K562 (cell line): ENCODE data around the gene MYO18A. TPM values are rescaled to one million over a fixed set of nuclear protein-coding genes. Genes with fewer than 3 reads are reported as not detected.

ENCODE experiments used
- ATAC-seq: fragments of 200-7000 bp; cut with Tn5 transposase; 3 replicates; pipeline ENCODE4 v1.9.1; 2020; ENCODE audit warnings: moderate library complexity
- BruUV-seq: library from RNA; stranded (reverse); fragments of 400-500 nt; replicated peaks from 2 replicates; lab custom pipeline; 2021; lab: Mats Ljungman, UMichigan
- CTCF ChIA-PET: fragments of 300-600 bp; formaldehyde crosslinking; extraction: SDS; loops from one replicate; lab custom pipeline; 2021; ENCODE audit warnings: low intra/inter-chr PET ratio; lab: Yijun Ruan, JAX
- POLR2A ChIA-PET: fragments of 300-600, 350-650 bp; sonication (Branson Sonifier 250); formaldehyde crosslinking; extraction: SDS; loops from one replicate; lab custom pipeline; 2021; ENCODE audit warnings: antibody characterized with exemption, inconsistent platforms; lab: Yijun Ruan, JAX
- DNase-seq, 4 experiments: peaks; one replicate each; pipeline versions ENCODE4 v3.0.0 to v3.0.0-alpha.2; 2011 to 2018; ENCODE audit warnings: low spot score in 3 of 4, mixed read lengths in 3 of 4; ENCODE audit errors: extremely low read depth in 1 of 4
- FAIRE-seq: peaks from 2 replicates; lab custom pipeline; 2011; peaks lifted over from hg19 to GRCh38; lab: Jason Lieb, UNC
- H2AFZ ChIP-seq: 2 replicates; pipeline ENCODE4 v1.6.0; 2011; ENCODE audit warnings: low read depth, low read length, control low read depth, inconsistent platforms
- H3K27ac ChIP-seq: fragments of 200-600 bp; 3 replicates; pipeline ENCODE4 v1.8.0; 2011; ENCODE audit warnings: low read depth, mild to moderate bottlenecking, control low read depth, inconsistent platforms, low read length, moderate library complexity, mixed read lengths; ENCODE audit errors: extremely low read depth
- H3K27me3 ChIP-seq, 2 experiments: fragments of 300-600 bp in 1 of 2; 2 replicates in 1 of 2; 3 replicates in 1 of 2; pipeline versions ENCODE4 v1.6.0 to v1.8.0; 2011; ENCODE audit warnings: inconsistent platforms in 2 of 2, low read length in 2 of 2, mild to moderate bottlenecking in 1 of 2, mixed read lengths in 1 of 2, moderate library complexity in 1 of 2; ENCODE audit not compliant: control insufficient read depth in 2 of 2, insufficient read depth in 2 of 2
- H3K36me3 ChIP-seq: fragments of 300-600 bp; 3 replicates; pipeline ENCODE4 v1.8.0; 2011; ENCODE audit warnings: mild to moderate bottlenecking, low read length, inconsistent platforms; ENCODE audit not compliant: control insufficient read depth, insufficient read depth
- H3K4me1 ChIP-seq, 2 experiments: fragments of 200-600 bp in 1 of 2; replicated peaks in 1 of 2; 2 replicates in 1 of 2; 3 replicates in 1 of 2; pipeline versions ENCODE4 v1.5.1 to v1.8.0; 2011; ENCODE audit warnings: inconsistent platforms in 2 of 2, low read length in 2 of 2, mild to moderate bottlenecking in 1 of 2, mixed read lengths in 1 of 2, moderate library complexity in 1 of 2; ENCODE audit not compliant: control insufficient read depth in 2 of 2, insufficient read depth in 2 of 2
- H3K4me2 ChIP-seq: 2 replicates; pipeline ENCODE4 v1.6.1; 2011; ENCODE audit warnings: low read length, control low read depth, inconsistent platforms, mixed read lengths; ENCODE audit not compliant: insufficient read depth
- H3K4me3 ChIP-seq: fragments of 200-600 bp; sonication (generic), shearing (Covaris generic); 2 replicates; pipeline ENCODE4 v1.5.1; 2016; ENCODE audit warnings: control low read depth, inconsistent platforms
- H3K79me2 ChIP-seq: fragments of 200-600 bp; 3 replicates; pipeline ENCODE4 v1.8.0; 2011; ENCODE audit warnings: low read length, inconsistent platforms; ENCODE audit not compliant: control insufficient read depth, insufficient read depth
- H3K9ac ChIP-seq, 2 experiments: 2 replicates each; pipeline versions ENCODE4 v1.6.0 to v1.6.1; 2011; ENCODE audit warnings: low read depth in 2 of 2, low read length in 2 of 2, control low read depth in 1 of 2, inconsistent platforms in 1 of 2, mild to moderate bottlenecking in 1 of 2, mixed read lengths in 1 of 2; ENCODE audit not compliant: insufficient read depth in 1 of 2
- H3K9me1 ChIP-seq: one replicate; pipeline ENCODE4 v1.6.0; 2011; ENCODE audit warnings: inconsistent platforms, mild to moderate bottlenecking, low read length, moderate library complexity; ENCODE audit not compliant: control insufficient read depth, insufficient read depth
- H3K9me3 ChIP-seq: replicated peaks from 2 replicates; pipeline ENCODE4 v1.5.1; 2011; ENCODE audit warnings: low read depth, low read length, inconsistent platforms; ENCODE audit not compliant: control insufficient read depth, insufficient read depth
- H4K20me1 ChIP-seq: replicated peaks from 2 replicates; pipeline ENCODE4 v1.6.1; 2011; ENCODE audit warnings: low read length, inconsistent platforms, mixed read lengths; ENCODE audit not compliant: control insufficient read depth, insufficient read depth
- BHLHE40 ChIP-seq: IDR thresholded peaks from 2 replicates; pipeline ENCODE4 v1.6.1; 2011; ENCODE audit warnings: low read length, improper control_type of control experiment
- FOXM1 ChIP-seq, 2 experiments: fragments of 450-650 bp in 1 of 2; sonication (generic) in 1 of 2; formaldehyde crosslinking in 1 of 2; IDR thresholded peaks; 2 replicates each; pipeline versions ENCODE4 v1.6.1 to v1.9.0; 2017 to 2022; ENCODE audit warnings: low read depth in 2 of 2, mild to moderate bottlenecking in 2 of 2, missing genetic modification reagents in 1 of 2, moderate library complexity in 1 of 2
- IRF2 ChIP-seq: sonication (generic); formaldehyde crosslinking; IDR thresholded peaks from 2 replicates; pipeline ENCODE4 v1.8.1; 2022; ENCODE audit warnings: mild to moderate bottlenecking, missing genetic modification reagents
- JUN ChIP-seq, 2 experiments: sonication (generic) in 1 of 2; formaldehyde crosslinking in 1 of 2; IDR thresholded peaks; 2 replicates each; pipeline versions ENCODE4 v1.6.1 to v1.8.0; 2012 to 2022; ENCODE audit warnings: borderline replicate concordance in 2 of 2, mild to moderate bottlenecking in 2 of 2, improper control_type of control experiment in 1 of 2, low read depth in 1 of 2, low read length in 1 of 2, missing genetic modification reagents in 1 of 2
- NFE2 ChIP-seq: IDR thresholded peaks from 2 replicates; pipeline ENCODE4 v1.6.1; 2014; ENCODE audit warnings: antibody characterized with exemption, low read depth
- SAFB2 ChIP-seq: fragments of 200-400 bp; formaldehyde crosslinking; IDR thresholded peaks from 2 replicates; pipeline ENCODE4 v1.6.1; 2018; ENCODE audit warnings: borderline replicate concordance, low read length, low read depth, moderate library complexity; ENCODE audit not compliant: severe bottlenecking
- SMAD4 ChIP-seq: fragments of 250-450 bp; sonication (Bioruptor Pico); conservative IDR thresholded peaks from 2 replicates; pipeline ENCODE4 v1.8.0; 2021; ENCODE audit warnings: inconsistent platforms, mild to moderate bottlenecking, moderate library complexity
- TCFL5 ChIP-seq: fragments of 250-450 bp; sonication (Bioruptor Pico); conservative IDR thresholded peaks from 2 replicates; pipeline ENCODE4 v1.6.1; 2021; ENCODE audit warnings: mild to moderate bottlenecking, moderate library complexity, matching md5 sums
- USF1 ChIP-seq: sonication (generic); formaldehyde crosslinking; IDR thresholded peaks from 2 replicates; pipeline ENCODE4 v1.9.0; 2022; ENCODE audit warnings: mild to moderate bottlenecking, missing genetic modification reagents
- WGBS: fragments of 100-300 bp; shearing (Covaris generic); methylation state at CpG from one replicate; pipeline ENCODE4 v1.1.6; 2016; ENCODE audit warnings: low coverage, mixed read lengths; ENCODE audit not compliant: insufficient coverage; ENCODE audit errors: missing lambda C conversion rate; 5-methylcytosine and 5-hydroxymethylcytosine counted together
- in situ Hi-C: fragments of 300-500 bp; cut with MboI; formaldehyde crosslinking; loops from 4 replicates; pipeline ENCODE4 v1.15.0; 2018; ENCODE audit warnings: inconsistent platforms, mixed read lengths
- intact Hi-C: fragments of 100-400 bp; cut with micrococcal nuclease; formaldehyde crosslinking; loops from 2 replicates; pipeline ENCODE4 v1.14.2; 2022
- polyA plus RNA-seq, 8 experiments: library from polyadenylated mRNA; depleted of rRNA in 4 of 8; stranded (reverse) in 5 of 8; unstranded in 3 of 8; fragments of >200 nt; fragmentation: Nextera tagmentation in 2 of 8; fragmentation: Illumina TruSeq in 1 of 8; extraction: Ambion mirVana in 2 of 8; extraction: Trizol in 1 of 8; gene quantifications; 2 replicates each; pipeline versions ENCODE4 v1.2.1 to v1.2.3, GENCODE V29; 2011 to 2014; ENCODE audit warnings: inconsistent platforms in 1 of 8, missing spikeins in 1 of 8
- total RNA-seq, 7 experiments: library from RNA; depleted of rRNA in 6 of 7; stranded (reverse); fragments of >200 nt in 6 of 7; fragmentation: Illumina TruSeq in 2 of 7; extraction: Trizol in 2 of 7; gene quantifications; 2 replicates each; pipeline versions ENCODE4 v1.2.1 to v1.2.3, GENCODE V29; 2011 to 2021; ENCODE audit warnings: low replicate concordance in 1 of 7
- TF ChIP-seq, protein P1 (sequence below): fragments of 250-450 bp; sonication (Bioruptor Pico); IDR thresholded peaks from 2 replicates; pipeline ENCODE4 v1.9.0; 2021; ENCODE audit warnings: mild to moderate bottlenecking, inconsistent platforms

The MYO18A gene
- total and polyA plus RNA-seq, 9 of the 15 experiments (the other 6 are each of a cell fraction or from before 2014, with no cell fraction given), result 2.5 to 65.4 (median 17.1) TPM

- Histone ChIP-seq H2AFZ (no peak overlapping the region), H3K79me2 (no peaks in the 10 kb centered on the region), H3K27ac (no peak overlapping the region), H4K20me1 (no peaks in the 10 kb centered on the region), H3K36me3 (peaks cover 95% of the 10 kb centered on the region), H3K9me3 (no peaks in the 10 kb centered on the region), H3K4me2 (no peak overlapping the region), H3K4me3 (no peak overlapping the region), H3K4me1 (peaks cover 0 to 10% of the 10 kb centered on the region in 2 experiments; a peak in 2 of 5 replicates), H3K9ac (no peak overlapping the region), H3K9me1 (peaks cover 2% of the 10 kb centered on the region), H3K27me3 (no peaks in the 10 kb centered on the region)
- in situ Hi-C loops, result no loop called here
- FAIRE-seq, result no peak
- 89% methylated on average over 11 of the region's 11 CpGs for WGBS
- ChIA-PET POLR2A (interaction anchor here (0.7 to 1.4 kb wide), 3 partner anchors 9 to 19 kb away, joined by 3 to 4 read pairs (median 3); no protein-coding TSS in a partner anchor), CTCF (no interaction called here)
- intact Hi-C loops, result no loop called here
- TF ChIP-seq FOXM1 (IDR thresholded peaks at IDR 0.05; ENCODE audit: low read depth), result no peak
- no peak for TF ChIP-seq FOXM1 (CRISPR knock-in tag; IDR thresholded peaks at IDR 0.05; ENCODE audit: low read depth)
- TF ChIP-seq NFE2, result no peak
- no peak for TF ChIP-seq SMAD4
- no peak for TF ChIP-seq BHLHE40
- TF ChIP-seq IRF2 (CRISPR knock-in tag), result no peak
- TF ChIP-seq JUN (IDR thresholded peaks at IDR 0.05; ENCODE audit: borderline replicate concordance, low read depth, low read length), result no peak
- no peak for TF ChIP-seq JUN (CRISPR knock-in tag; IDR thresholded peaks at IDR 0.05; ENCODE audit: borderline replicate concordance)
- TF ChIP-seq TCFL5 (CRISPR knock-in tag), result no peak
- TF ChIP-seq SAFB2, result no peak
- no peak for TF ChIP-seq USF1 (CRISPR knock-in tag)
- TF ChIP-seq, protein P1, sequence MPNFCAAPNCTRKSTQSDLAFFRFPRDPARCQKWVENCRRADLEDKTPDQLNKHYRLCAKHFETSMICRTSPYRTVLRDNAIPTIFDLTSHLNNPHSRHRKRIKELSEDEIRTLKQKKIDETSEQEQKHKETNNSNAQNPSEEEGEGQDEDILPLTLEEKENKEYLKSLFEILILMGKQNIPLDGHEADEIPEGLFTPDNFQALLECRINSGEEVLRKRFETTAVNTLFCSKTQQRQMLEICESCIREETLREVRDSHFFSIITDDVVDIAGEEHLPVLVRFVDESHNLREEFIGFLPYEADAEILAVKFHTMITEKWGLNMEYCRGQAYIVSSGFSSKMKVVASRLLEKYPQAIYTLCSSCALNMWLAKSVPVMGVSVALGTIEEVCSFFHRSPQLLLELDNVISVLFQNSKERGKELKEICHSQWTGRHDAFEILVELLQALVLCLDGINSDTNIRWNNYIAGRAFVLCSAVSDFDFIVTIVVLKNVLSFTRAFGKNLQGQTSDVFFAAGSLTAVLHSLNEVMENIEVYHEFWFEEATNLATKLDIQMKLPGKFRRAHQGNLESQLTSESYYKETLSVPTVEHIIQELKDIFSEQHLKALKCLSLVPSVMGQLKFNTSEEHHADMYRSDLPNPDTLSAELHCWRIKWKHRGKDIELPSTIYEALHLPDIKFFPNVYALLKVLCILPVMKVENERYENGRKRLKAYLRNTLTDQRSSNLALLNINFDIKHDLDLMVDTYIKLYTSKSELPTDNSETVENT (CRISPR knock-in tag), result no peak
- BruUV-seq, result no TSS peak
- ATAC-seq, result no peak
- DNase-seq, result no peak
These were observed 86.0 kb downstream of the MYO18A start for GRCh38 chr17:29094101-29094708.
